GM10266 (cell line): ENCODE measurements around the gene CPEB3.

Source experiments
- DNase-seq: peaks from one replicate; pipeline ENCODE4 v3.0.0; 2012; ENCODE audit errors: extremely low spot score
- CTCF ChIP-seq: IDR thresholded peaks from 2 replicates; pipeline ENCODE4 v1.5.1; 2012; ENCODE audit warnings: mild to moderate bottlenecking, low read depth; ENCODE audit not compliant: control insufficient read depth, insufficient read depth; ENCODE audit errors: missing control alignments

The CPEB3 gene

GRCh38 chr10:92207061-92207460 is 83.8 kb downstream of the CPEB3 start:
- DNase-seq: no peak
- TF ChIP-seq CTCF: no peak

GRCh38 chr10:92203919-92204623 is 86.8 kb downstream of the CPEB3 start:
- DNase-seq: no peak
- no peak for TF ChIP-seq CTCF

GRCh38 chr10:92202536-92202935 is 88.3 kb downstream of the CPEB3 start:
- no peak for TF ChIP-seq CTCF
- no peak for DNase-seq

- DNase-seq: no peak
- TF ChIP-seq CTCF: no peak
These were observed 90.3 kb downstream of the CPEB3 start for GRCh38 chr10:92200564-92200963.

GRCh38 chr10:92187101-92187500 is 103.8 kb downstream of the CPEB3 start:
- no peak for DNase-seq
- TF ChIP-seq CTCF: no peak

- no peak for DNase-seq
- no peak for TF ChIP-seq CTCF
These were observed 105.9 kb downstream of the CPEB3 start for GRCh38 chr10:92184977-92185376.

- TF ChIP-seq CTCF: no peak
- no peak for DNase-seq
These were observed 107.7 kb downstream of the CPEB3 start for GRCh38 chr10:92183199-92183598.
